ENCODE results near the gene LYVE1. TPM values are rescaled to one million over a fixed set of nuclear protein-coding genes. Genes with fewer than 3 reads are reported as not detected.

LYVE1 gene
- total RNA-seq, 1 donor from 2014 or later: 0.14 TPM

DNA sequence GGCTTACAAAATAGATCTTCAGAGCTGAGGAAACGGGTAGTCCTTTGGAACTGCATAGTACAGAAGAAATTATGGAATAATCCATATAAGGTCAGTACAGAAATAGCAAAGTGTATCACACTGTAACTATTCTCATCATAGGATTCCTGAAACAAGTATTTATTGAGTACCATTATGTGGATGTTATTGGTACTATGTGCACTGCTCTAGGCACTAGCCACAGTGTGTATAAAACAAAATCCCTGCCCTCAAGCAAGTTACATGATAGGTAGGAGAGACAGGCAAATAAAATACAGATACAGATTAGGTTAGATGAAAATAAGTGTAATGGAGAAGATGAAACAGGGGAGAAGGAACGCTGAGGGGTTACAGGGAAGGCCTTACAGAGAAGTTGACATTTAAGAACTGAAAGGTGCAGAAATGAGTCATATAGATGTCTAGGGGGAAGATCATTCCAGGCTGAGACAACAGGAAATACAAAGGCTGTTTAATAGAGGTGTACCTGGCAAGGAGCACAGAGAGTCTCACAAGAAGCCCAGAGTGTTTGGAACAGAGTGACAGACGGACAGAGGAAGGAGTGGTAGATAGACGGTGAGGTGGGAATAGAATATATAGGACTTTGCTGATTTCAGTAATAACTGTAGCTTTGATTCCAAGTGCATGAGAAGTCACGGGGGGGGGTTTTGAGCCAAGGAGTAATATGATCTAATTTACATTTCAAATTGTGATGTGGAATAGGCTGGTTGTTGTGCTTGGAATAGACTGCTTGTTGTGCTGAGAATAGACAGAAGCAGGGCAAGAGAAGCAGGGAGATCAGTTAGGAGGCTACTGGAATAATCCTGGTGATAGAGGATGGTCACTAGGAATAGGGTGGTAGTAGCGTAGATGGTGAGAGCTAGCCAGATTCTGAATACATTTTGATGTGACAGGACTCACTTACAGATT lies 41.2 kb downstream of the LYVE1 start:
- Mint-ChIP-seq H3K4me1 (peaks cover 2% of the 10 kb centered on the region), H3K27me3 (ENCODE audit: low read depth) (no peaks in the 10 kb centered on the region), H3K4me3 (no peak overlapping the region), H3K9me3 (no peaks in the 10 kb centered on the region), H3K36me3 (ENCODE audit: low read depth) (peaks cover 14% of the 10 kb centered on the region), H3K27ac (ENCODE audit: unreplicated experiment) (no peak overlapping the region)
- no peak for DNase-seq (ENCODE audit: low read depth, low spot score)
- TF ChIP-seq, protein P1, sequence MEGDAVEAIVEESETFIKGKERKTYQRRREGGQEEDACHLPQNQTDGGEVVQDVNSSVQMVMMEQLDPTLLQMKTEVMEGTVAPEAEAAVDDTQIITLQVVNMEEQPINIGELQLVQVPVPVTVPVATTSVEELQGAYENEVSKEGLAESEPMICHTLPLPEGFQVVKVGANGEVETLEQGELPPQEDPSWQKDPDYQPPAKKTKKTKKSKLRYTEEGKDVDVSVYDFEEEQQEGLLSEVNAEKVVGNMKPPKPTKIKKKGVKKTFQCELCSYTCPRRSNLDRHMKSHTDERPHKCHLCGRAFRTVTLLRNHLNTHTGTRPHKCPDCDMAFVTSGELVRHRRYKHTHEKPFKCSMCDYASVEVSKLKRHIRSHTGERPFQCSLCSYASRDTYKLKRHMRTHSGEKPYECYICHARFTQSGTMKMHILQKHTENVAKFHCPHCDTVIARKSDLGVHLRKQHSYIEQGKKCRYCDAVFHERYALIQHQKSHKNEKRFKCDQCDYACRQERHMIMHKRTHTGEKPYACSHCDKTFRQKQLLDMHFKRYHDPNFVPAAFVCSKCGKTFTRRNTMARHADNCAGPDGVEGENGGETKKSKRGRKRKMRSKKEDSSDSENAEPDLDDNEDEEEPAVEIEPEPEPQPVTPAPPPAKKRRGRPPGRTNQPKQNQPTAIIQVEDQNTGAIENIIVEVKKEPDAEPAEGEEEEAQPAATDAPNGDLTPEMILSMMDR (conservative IDR thresholded peaks at IDR 0.05): no peak

DNA sequence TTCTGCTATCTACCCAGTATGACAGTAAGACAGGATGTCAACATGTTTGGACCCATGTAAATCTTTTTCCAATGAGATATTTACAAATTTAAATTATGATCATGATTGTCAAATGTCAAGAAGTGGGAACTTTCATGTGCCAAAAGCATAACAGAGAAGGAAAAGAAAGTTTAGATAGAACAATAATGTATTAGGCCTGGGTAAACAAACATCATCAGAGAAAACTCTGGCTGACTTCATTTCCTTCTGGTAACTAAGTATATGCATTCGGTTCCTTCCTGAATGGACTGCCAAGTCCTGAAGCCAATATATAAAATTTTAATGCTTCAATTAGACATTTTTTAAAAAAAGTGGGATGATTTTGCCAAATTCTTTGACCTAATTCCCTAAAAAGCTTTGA lies 44.0 kb downstream of the LYVE1 start:
- no peaks in the 10 kb centered on the region for H3K9me3 Mint-ChIP-seq
- H3K4me3 Mint-ChIP-seq: no peak overlapping the region
- peaks cover 14% of the 10 kb centered on the region for H3K36me3 Mint-ChIP-seq (ENCODE audit: low read depth)
- no peaks in the 10 kb centered on the region for H3K27me3 Mint-ChIP-seq (ENCODE audit: low read depth)
- DNase-seq (ENCODE audit: low read depth, low spot score): no peak
- TF ChIP-seq, protein P1 (conservative IDR thresholded peaks at IDR 0.05): no peak
- no peak overlapping the region for H3K27ac Mint-ChIP-seq (ENCODE audit: unreplicated experiment)
- peaks cover 9% of the 10 kb centered on the region for H3K4me1 Mint-ChIP-seq

DNA sequence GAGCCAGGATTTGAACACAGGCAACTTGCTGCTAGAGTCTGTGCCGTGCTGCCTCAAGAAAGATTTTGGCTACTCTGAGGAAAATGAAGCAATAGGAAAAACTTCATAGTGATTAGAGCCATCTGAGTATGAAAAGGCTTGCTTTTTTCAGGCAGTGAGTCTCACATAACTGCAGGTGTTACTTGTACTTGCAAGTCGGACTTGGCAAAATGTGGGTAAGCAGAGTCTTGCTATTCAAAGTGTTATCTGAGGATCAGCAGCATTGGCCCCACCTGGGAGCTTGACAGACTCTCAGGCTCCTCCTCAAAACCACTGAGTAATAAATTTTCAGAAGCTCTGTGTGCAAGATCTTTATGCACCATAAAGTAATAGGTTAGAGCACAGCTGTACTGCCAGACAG lies 45.5 kb downstream of the LYVE1 start:
- Mint-ChIP-seq H3K9me3 (no peaks in the 10 kb centered on the region), H3K27ac (ENCODE audit: unreplicated experiment) (no peak overlapping the region), H3K4me3 (no peak overlapping the region), H3K36me3 (ENCODE audit: low read depth) (peaks cover 7% of the 10 kb centered on the region), H3K27me3 (ENCODE audit: low read depth) (no peaks in the 10 kb centered on the region), H3K4me1 (peaks cover 9% of the 10 kb centered on the region)
- TF ChIP-seq, protein P1 (conservative IDR thresholded peaks at IDR 0.05): no peak
- DNase-seq (ENCODE audit: low read depth, low spot score): no peak

DNA sequence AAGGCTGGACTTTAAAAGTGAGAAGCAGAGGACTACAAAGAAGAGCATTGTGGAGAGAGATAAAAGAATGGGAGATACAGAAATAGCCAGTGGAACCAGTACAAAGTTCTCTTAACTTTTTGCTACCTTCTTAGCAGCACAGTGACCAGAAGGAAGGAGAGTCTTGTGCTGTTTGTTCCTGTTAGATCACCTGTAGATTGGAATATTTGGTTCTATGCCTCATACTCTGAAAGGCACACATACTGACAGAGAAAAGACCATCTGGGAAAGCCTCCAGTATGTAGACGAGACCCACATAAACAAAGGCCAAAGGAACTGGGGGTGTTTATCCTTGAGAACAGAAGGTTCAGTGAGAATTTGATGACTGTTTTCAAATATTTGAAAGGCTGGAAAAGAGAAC lies 46.2 kb downstream of the LYVE1 start:
- no peak for DNase-seq (ENCODE audit: low read depth, low spot score)
- Mint-ChIP-seq H3K36me3 (ENCODE audit: low read depth) (peaks cover 6% of the 10 kb centered on the region), H3K4me3 (no peak overlapping the region), H3K4me1 (peaks cover 9% of the 10 kb centered on the region), H3K9me3 (no peaks in the 10 kb centered on the region), H3K27me3 (ENCODE audit: low read depth) (no peaks in the 10 kb centered on the region), H3K27ac (ENCODE audit: unreplicated experiment) (no peak overlapping the region)
- TF ChIP-seq, protein P1 (conservative IDR thresholded peaks at IDR 0.05): no peak

DNA sequence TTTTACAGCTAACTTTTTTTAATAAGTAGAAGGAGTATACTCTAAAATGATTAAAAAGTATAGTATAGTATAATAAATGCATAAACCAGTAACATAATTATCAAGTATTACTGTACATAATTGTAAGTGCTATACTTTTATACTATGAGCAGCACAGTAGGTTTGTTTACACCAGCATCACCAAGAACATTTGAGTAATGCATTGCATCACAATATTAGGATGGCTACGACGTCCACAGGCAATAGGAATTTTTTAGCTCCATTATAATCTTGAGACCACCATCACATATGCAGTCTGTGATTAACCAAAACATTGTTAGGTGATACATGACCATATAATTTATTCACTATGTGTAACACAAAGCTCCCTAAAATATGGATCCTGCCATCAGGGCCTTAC lies 47.9 kb downstream of the LYVE1 start:
- no peaks in the 10 kb centered on the region for H3K36me3 Mint-ChIP-seq (ENCODE audit: low read depth)
- no peak overlapping the region for H3K27ac Mint-ChIP-seq (ENCODE audit: unreplicated experiment)
- H3K27me3 Mint-ChIP-seq (ENCODE audit: low read depth): no peaks in the 10 kb centered on the region
- DNase-seq (ENCODE audit: low read depth, low spot score): no peak
- no peaks in the 10 kb centered on the region for H3K9me3 Mint-ChIP-seq
- H3K4me3 Mint-ChIP-seq: no peak overlapping the region
- peaks cover 13% of the 10 kb centered on the region for H3K4me1 Mint-ChIP-seq
- TF ChIP-seq, protein P1 (conservative IDR thresholded peaks at IDR 0.05): no peak
